Inflammatory macrophage treated with lipopolysaccharide for 4 hours (primary cell): ENCODE data around the gene ACKR3.

Experiments
- DNase-seq: peaks from one replicate; pipeline ENCODE4 v3.0.0-alpha.2; 2020

ACKR3 gene

DNA sequence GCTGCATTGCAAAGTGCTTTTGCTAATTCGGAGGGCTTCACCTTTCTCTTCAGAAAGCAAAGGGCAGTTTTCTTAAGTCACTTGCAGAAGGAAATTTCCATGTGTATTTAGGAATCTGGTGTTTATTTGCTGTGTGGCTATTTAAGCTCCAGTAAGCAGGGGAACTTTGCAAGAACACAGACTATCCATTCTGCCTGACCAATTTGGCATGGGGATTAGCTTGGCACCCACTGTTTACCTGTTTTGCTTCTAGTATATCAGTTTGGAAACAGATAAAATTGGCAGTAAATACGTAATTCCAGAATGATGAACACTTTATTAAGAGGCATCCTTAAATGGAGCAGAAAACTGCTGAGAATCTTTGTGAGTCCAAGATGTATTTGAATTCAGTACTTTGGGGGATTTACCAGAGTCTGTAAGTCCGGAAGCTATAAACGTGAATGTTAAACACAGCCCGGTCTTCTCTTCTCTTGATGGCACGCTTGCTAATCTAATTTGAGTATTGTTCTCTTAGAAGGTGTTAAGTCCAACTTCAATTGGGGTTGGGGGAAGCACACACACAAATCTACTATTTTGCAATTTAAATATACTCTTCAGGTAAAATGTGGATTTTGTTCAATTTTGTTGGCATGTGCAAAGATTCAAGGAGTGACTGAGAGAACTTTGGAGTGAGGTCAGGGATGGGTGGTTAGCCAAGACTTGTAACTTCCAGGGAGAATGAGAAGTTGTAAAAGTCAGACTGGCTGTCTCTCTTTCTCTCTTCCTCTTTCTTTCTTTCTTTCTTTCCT, 650 bp downstream of the ACKR3 start:
- peak; percentile 26 for DNase-seq

DNA sequence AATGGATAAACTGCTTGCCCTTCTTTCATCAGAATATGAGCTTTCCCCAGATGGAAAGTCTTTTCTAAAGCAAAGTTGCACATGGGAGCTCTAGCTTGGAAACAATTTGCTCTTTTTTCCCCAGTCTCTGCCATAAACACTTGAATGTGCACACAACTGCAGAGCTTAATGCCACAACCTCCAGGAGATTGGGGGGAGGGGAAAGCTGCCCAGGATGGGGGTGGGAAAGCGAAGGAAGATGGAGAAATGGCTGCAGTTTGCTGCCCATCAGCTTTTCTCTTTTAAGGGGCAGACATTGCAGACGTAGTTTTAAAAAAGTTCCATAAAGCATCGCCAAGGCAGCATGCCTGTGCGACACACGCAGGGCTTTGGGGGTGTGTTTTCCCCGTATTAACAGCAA, 1.5 kb downstream of the ACKR3 start:
- no peak for DNase-seq

DNA sequence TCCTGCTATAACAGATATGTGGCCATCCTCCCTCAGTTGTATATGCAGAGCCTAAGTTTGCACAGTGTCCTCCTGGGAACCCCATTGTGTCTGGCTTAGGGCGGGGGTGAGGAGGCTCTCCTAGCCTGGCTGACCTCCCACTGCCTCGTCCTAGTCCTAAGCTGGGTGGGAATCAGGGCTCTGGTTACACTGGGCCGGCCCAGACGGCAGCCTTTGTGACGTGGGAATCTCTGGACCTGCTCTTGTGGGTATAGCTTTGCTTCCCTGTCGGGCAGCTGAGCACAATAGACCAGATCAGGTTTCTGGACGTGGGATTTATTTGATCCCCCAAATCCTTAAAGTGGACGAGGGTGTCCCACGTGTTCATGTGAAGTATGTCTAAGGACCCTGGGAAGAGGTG, 2.9 kb downstream of the ACKR3 start:
- DNase-seq: no peak

DNA sequence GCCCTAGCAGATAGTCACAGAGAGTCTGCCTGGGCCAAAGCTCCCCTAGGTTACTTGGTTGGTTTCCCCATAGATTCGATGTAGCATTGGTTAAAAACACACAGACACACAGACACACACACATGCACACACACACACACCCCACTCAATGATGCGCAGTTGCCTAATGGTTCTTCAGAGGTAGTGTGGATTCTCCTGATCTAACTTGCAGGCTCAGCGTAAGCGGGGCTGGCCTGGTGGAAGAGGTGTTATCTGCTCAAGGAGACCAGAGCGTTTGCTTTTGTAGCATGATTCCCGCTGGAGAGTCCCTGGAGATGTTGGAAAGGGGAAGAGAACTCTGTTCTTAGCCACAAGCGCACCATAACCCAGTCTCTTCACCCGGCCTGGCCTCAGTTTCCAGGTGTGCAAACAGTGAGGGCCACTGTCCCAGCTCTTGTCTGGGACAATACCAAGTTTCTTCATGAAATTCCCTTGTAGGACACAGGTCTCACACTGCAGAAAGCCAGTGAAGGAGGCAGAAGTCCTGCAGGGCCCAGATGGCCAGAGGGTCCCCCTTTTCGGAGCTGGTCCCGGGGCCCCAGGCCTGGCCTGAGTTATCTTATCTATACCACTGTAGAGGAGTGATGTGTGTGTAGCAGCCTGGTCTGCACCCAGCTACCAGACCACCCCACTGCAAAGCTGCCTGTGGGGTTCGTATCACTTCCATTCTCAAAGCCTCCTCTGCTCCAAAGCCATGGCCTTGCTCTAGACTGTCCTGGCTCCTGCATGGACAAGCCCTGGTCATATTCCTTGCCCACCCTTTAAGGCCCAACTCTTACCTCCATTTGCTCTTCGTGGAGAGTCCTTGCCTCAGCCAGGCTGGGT, 3.7 kb downstream of the ACKR3 start:
- DNase-seq: no peak

DNA sequence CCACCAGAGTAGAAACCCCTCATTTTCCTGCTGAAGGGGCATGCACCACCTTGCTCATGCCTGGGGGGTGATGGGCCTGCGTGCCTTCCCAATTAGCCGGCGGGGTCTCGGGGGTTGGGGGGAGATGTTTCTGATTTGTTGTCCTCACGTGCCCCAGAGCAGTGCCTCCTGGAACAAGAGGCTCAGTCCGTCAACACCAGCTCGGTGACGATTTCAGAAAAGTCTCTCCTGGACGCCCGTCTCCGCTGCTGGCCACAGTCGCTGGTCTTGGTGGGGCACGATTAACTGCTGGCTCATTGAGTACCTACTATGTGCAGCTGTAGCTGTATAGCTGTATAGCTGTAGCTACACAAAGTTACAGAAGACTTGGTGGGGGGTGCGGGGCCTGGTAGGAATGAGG, 4.4 kb downstream of the ACKR3 start:
- DNase-seq: no peak

DNA sequence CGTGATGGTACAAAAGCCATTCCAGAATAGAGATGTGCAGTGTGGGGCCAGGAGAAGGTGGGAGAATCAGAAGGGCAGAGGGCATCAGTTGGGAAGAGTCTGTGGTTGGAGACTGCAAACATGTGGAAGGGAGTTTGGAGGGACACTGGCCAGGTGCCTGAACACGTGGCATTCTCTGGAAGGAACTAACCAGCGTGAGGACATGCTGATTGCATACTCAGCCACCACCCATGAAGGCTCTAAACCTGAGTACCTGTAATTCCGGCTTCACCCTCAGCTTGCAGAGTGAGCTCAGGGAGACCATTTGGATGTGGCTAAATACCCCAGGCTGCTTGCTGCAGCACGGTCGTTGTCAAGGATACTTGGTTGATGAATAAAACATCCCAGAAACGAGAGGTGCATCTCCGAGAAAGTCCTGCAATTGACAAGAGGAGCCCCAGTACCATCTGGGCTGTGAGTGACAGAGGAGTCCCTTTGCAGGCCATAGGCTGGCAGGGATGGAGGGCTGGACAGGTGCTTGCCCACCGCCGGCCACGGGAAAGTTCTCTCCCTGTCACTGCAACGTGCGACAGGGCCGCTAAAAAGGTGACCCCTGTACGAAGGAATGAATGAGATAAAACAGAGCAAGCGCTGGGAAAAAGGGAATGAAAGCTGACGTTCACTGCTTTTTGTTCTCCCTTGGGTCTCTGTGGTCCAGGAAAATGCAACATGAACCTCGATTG, 5.0 kb downstream of the ACKR3 start:
- DNase-seq: no peak

DNA sequence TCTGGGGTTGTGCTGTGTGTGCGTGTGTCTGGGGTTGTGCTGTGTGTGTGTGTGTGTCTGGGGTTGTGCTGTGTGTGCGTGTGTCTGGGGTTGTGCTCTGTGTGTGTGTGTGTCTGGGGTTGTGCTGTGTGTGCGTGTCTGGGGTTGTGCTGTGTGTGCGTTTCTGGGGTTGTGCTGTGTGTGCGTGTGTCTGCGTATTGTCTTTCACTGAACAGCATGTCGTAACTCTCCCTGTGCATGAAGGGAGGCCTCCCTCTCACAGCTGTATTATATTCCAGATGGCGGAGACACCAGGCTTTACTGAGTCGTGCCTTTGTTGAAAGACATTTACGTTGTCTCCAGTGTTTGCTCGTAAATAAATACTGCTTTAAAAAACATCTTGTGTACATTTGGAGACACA, 5.9 kb downstream of the ACKR3 start:
- DNase-seq: no peak

GRCh38 chr2:236576087-236576486, 6.5 kb downstream of the ACKR3 start:
- DNase-seq: no peak

- no peak for DNase-seq
These were observed 7.3 kb downstream of the ACKR3 start for GRCh38 chr2:236576953-236577352.

- DNase-seq: no peak
These were observed 8.1 kb downstream of the ACKR3 start for GRCh38 chr2:236577481-236578410.

GRCh38 chr2:236578411-236578846, 8.8 kb downstream of the ACKR3 start:
- DNase-seq: no peak

- DNase-seq: no peak
These were observed 9.6 kb downstream of the ACKR3 start for GRCh38 chr2:236579048-236579745.

GRCh38 chr2:236579746-236580315, 10.2 kb downstream of the ACKR3 start:
- DNase-seq: no peak

GRCh38 chr2:236580746-236581355, 11.2 kb downstream of the ACKR3 start:
- no peak for DNase-seq

GRCh38 chr2:236581546-236581945, 11.9 kb downstream of the ACKR3 start:
- no peak for DNase-seq

DNA sequence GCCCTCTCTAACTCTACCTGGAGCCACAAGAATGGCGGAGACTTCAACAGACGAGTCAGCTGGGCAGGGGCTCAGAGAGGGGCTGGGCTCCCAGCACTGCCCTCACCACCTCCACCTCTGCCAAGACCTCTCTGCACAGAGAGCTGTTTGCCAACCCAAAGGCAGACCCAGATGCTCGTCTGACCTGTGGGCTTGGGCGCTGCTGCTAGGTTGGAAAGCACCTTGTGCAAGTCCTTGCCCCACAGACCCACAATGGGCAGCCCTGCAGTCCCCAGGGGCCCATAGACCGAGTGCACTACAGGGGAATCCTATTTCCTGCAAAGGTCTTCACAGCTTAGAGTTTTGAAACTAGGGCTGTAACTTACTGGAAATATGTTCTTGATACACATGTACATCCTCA, 13.3 kb downstream of the ACKR3 start:
- no peak for DNase-seq

- DNase-seq: no peak
These were observed 14.1 kb downstream of the ACKR3 start for GRCh38 chr2:236583621-236584203.

DNA sequence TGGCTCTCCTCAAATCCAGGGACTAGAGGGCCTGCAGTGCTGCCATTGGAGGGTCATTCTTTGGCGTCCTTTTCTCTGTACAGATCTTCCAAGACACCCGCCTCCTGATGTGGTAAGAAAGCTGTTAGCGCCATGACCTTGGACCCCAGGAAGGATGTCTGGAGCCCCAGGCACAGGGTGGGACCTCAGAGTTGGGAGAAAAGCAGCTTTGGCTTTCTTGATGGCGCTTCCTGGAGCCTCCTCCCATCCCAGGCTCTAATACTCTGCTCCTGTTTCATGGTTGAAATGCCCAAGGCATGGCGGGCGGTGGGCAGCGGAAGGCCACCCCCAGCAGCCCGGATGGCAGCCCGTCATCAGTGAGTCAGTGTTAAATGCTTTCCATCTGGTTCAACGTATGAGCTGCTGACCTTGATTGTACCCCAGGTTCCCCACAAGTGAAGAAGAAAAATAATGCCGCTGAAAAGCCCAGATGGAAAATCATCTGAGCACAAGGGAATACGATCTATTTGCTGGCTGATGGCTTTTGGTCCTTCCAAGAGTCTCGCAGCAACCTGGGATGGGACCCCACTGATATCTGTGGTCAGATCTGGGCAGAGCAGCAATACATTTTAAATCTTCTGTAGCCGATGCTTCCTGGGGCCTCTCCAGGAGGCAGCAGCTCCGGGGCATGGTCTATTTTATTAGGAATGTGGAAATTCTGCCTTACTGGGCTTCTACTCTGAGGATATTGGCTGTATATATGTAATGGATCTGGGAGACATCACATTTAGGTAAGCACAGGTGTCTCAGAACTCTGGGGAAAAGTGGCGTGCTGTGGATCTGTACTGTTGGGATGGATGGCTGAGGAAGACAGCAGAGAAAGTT, 15.1 kb downstream of the ACKR3 start:
- DNase-seq: no peak

GRCh38 chr2:236585966-236586365, 16.3 kb downstream of the ACKR3 start:
- DNase-seq: no peak
